Measurements from ENCODE around the gene PRDM16.

Gene PRDM16

GRCh38 chr1:3207217-3207848 lies 138.3 kb downstream of the PRDM16 start:
- intact Hi-C loops (cut with micrococcal nuclease) = no loop called here
- H3K27me3 Mint-ChIP-seq = no peaks in the 10 kb centered on the region
- H3K4me1 Mint-ChIP-seq (ENCODE audit: low read depth) = no peaks in the 10 kb centered on the region
- H3K4me3 Mint-ChIP-seq = no peak overlapping the region
- H3K27ac Mint-ChIP-seq = no peak overlapping the region
- no peaks in the 10 kb centered on the region for H3K36me3 Mint-ChIP-seq (ENCODE audit: low read depth)
- no peaks in the 10 kb centered on the region for H3K9me3 Mint-ChIP-seq

- intact Hi-C loops (cut with micrococcal nuclease) = no loop called here
- Mint-ChIP-seq H3K36me3 (ENCODE audit: low read depth) (no peaks in the 10 kb centered on the region), H3K4me1 (ENCODE audit: low read depth) (no peaks in the 10 kb centered on the region), H3K4me3 (no peak overlapping the region), H3K27me3 (peaks cover under 1% of the 10 kb centered on the region), H3K9me3 (no peaks in the 10 kb centered on the region), H3K27ac (no peak overlapping the region)
Observed at GRCh38 chr1:3208819-3209200, 139.8 kb downstream of the PRDM16 start.

- no peaks in the 10 kb centered on the region for H3K4me1 Mint-ChIP-seq (ENCODE audit: low read depth)
- no peaks in the 10 kb centered on the region for H3K9me3 Mint-ChIP-seq
- H3K36me3 Mint-ChIP-seq (ENCODE audit: low read depth) = no peaks in the 10 kb centered on the region
- H3K27ac Mint-ChIP-seq = no peak overlapping the region
- peaks cover 1% of the 10 kb centered on the region for H3K27me3 Mint-ChIP-seq
- intact Hi-C loops (cut with micrococcal nuclease) = no loop called here
- H3K4me3 Mint-ChIP-seq = no peak overlapping the region
Observed at GRCh38 chr1:3209201-3209600, 140.2 kb downstream of the PRDM16 start.

GRCh38 chr1:3211582-3212375 lies 142.8 kb downstream of the PRDM16 start:
- Mint-ChIP-seq H3K27me3 (peaks cover 10% of the 10 kb centered on the region), H3K4me3 (no peak overlapping the region), H3K4me1 (ENCODE audit: low read depth) (no peaks in the 10 kb centered on the region), H3K9me3 (no peaks in the 10 kb centered on the region), H3K27ac (no peak overlapping the region), H3K36me3 (ENCODE audit: low read depth) (no peaks in the 10 kb centered on the region)
- intact Hi-C loops (cut with micrococcal nuclease) = no loop called here

GRCh38 chr1:3212453-3213355 lies 143.7 kb downstream of the PRDM16 start:
- intact Hi-C loops (cut with micrococcal nuclease) = no loop called here
- Mint-ChIP-seq H3K27ac (no peak overlapping the region), H3K27me3 (peaks cover 13% of the 10 kb centered on the region)

GRCh38 chr1:3213730-3214129 lies 144.7 kb downstream of the PRDM16 start:
- Mint-ChIP-seq H3K36me3 (ENCODE audit: low read depth) (no peaks in the 10 kb centered on the region), H3K4me3 (no peak overlapping the region), H3K27ac (no peak overlapping the region), H3K4me1 (ENCODE audit: low read depth) (no peaks in the 10 kb centered on the region), H3K9me3 (no peaks in the 10 kb centered on the region), H3K27me3 (peaks cover 21% of the 10 kb centered on the region)
- intact Hi-C loops (cut with micrococcal nuclease) = no loop called here

More at GRCh38 chr1:3212453-3213355, 143.7 kb downstream of the PRDM16 start:
- Mint-ChIP-seq H3K4me3 (no peak overlapping the region), H3K9me3 (no peaks in the 10 kb centered on the region), H3K4me1 (ENCODE audit: low read depth) (no peaks in the 10 kb centered on the region), H3K36me3 (ENCODE audit: low read depth) (no peaks in the 10 kb centered on the region)

GRCh38 chr1:3215198-3216014 lies 146.4 kb downstream of the PRDM16 start:
- no peaks in the 10 kb centered on the region for H3K36me3 Mint-ChIP-seq (ENCODE audit: low read depth)
- H3K9me3 Mint-ChIP-seq = no peaks in the 10 kb centered on the region
- intact Hi-C loops (cut with micrococcal nuclease) = no loop called here
- H3K4me1 Mint-ChIP-seq (ENCODE audit: low read depth) = no peaks in the 10 kb centered on the region
- no peak overlapping the region for H3K4me3 Mint-ChIP-seq
- no peak overlapping the region for H3K27ac Mint-ChIP-seq
- H3K27me3 Mint-ChIP-seq = peaks cover 21% of the 10 kb centered on the region

- intact Hi-C loops (cut with micrococcal nuclease) = no loop called here
- Mint-ChIP-seq H3K4me1 (ENCODE audit: low read depth) (no peaks in the 10 kb centered on the region), H3K27me3 (peaks cover 21% of the 10 kb centered on the region), H3K27ac (no peak overlapping the region), H3K9me3 (no peaks in the 10 kb centered on the region), H3K4me3 (no peak overlapping the region), H3K36me3 (ENCODE audit: low read depth) (no peaks in the 10 kb centered on the region)
Observed at GRCh38 chr1:3216015-3216391, 147.0 kb downstream of the PRDM16 start.

- H3K27me3 Mint-ChIP-seq = peaks cover 21% of the 10 kb centered on the region
- no peak overlapping the region for H3K4me3 Mint-ChIP-seq
- no peaks in the 10 kb centered on the region for H3K4me1 Mint-ChIP-seq (ENCODE audit: low read depth)
- intact Hi-C loops (cut with micrococcal nuclease) = no loop called here
- no peaks in the 10 kb centered on the region for H3K9me3 Mint-ChIP-seq
- no peak overlapping the region for H3K27ac Mint-ChIP-seq
- no peaks in the 10 kb centered on the region for H3K36me3 Mint-ChIP-seq (ENCODE audit: low read depth)
Observed at GRCh38 chr1:3217181-3217641, 148.2 kb downstream of the PRDM16 start.

GRCh38 chr1:3217979-3218679 lies 149.1 kb downstream of the PRDM16 start:
- H3K27ac Mint-ChIP-seq = no peak overlapping the region
- intact Hi-C loops (cut with micrococcal nuclease) = no loop called here
- H3K36me3 Mint-ChIP-seq (ENCODE audit: low read depth) = no peaks in the 10 kb centered on the region
- H3K4me3 Mint-ChIP-seq = no peak overlapping the region
- no peaks in the 10 kb centered on the region for H3K4me1 Mint-ChIP-seq (ENCODE audit: low read depth)
- peaks cover 21% of the 10 kb centered on the region for H3K27me3 Mint-ChIP-seq
- no peaks in the 10 kb centered on the region for H3K9me3 Mint-ChIP-seq

- H3K27me3 Mint-ChIP-seq = peaks cover 20% of the 10 kb centered on the region
- intact Hi-C loops (cut with micrococcal nuclease) = no loop called here
Observed at GRCh38 chr1:3219005-3219790, 150.2 kb downstream of the PRDM16 start.

GRCh38 chr1:3219791-3220467 lies 150.9 kb downstream of the PRDM16 start:
- Mint-ChIP-seq H3K9me3 (no peaks in the 10 kb centered on the region), H3K27me3 (peaks cover 21% of the 10 kb centered on the region), H3K4me1 (ENCODE audit: low read depth) (no peaks in the 10 kb centered on the region), H3K36me3 (ENCODE audit: low read depth) (no peaks in the 10 kb centered on the region), H3K4me3 (no peak overlapping the region), H3K27ac (no peak overlapping the region)
- intact Hi-C loops (cut with micrococcal nuclease) = no loop called here

More at GRCh38 chr1:3219005-3219790, 150.2 kb downstream of the PRDM16 start:
- Mint-ChIP-seq H3K4me1 (ENCODE audit: low read depth) (no peaks in the 10 kb centered on the region), H3K9me3 (no peaks in the 10 kb centered on the region), H3K27ac (no peak overlapping the region), H3K4me3 (no peak overlapping the region), H3K36me3 (ENCODE audit: low read depth) (no peaks in the 10 kb centered on the region)

Measured in dendritic cell treated with granulocyte-macrophage colony-stimulating factor and Interleukin-4, amounts not matched to agents 40 ng/mL and 50 ng/mL, for 4 days (primary cell).